Colonic mucosa (tissue), 4 donors: ENCODE results near the gene ARID3B. TPM values are rescaled to one million over a fixed set of nuclear protein-coding genes. Genes with fewer than 3 reads are reported as not detected.

Experiments used
- DNase-seq: peaks from one replicate; pipeline ENCODE4 v3.0.0-alpha.2; 2020
- H3K27ac ChIP-seq: fragments of 200-600 bp; one replicate; pipeline ENCODE4 v1.8.0; 2021
- H3K27me3 ChIP-seq: fragments of 200-600 bp; one replicate; pipeline ENCODE4 v1.8.0; 2021
- H3K36me3 ChIP-seq: fragments of 200-600 bp; one replicate; pipeline ENCODE4 v1.8.0; 2021
- H3K4me1 ChIP-seq: fragments of 200-600 bp; one replicate; pipeline ENCODE4 v1.8.0; 2021; ENCODE audit warnings: mild to moderate bottlenecking
- H3K4me3 ChIP-seq: fragments of 200-600 bp; one replicate; pipeline ENCODE4 v1.8.0; 2021
- H3K9ac ChIP-seq, 2 donors: one replicate each; pipeline ENCODE4 v1.7.0; 2013; ENCODE audit warnings: control low read depth in 2 of 2, low read depth in 2 of 2, low read length in 2 of 2
- H3K9me3 ChIP-seq: fragments of 200-600 bp; one replicate; pipeline ENCODE4 v1.8.0; 2021
- intact Hi-C: fragments of 100-400 bp; cut with DNase I; formaldehyde crosslinking; loops from one replicate; pipeline ENCODE4 v1.14.1; 2022
- total RNA-seq, 2 donors: library from RNA; stranded (reverse); fragmentation: NEBNext Ultra II Directional in 1 of 2; extraction: Animal tissue kit (Norgen Biotek cat#: 25700) in 1 of 2; gene quantifications; one replicate each; pipeline ENCODE4 v1.2.1, GENCODE V29; 2021
- TF ChIP-seq, protein P1 (sequence below): fragments of 200-600 bp; IDR thresholded peaks from one replicate; pipeline ENCODE4 v1.8.0; 2022; ENCODE audit warnings: antibody characterized with exemption, mild to moderate bottlenecking
- donor health status: healthy.
- donor health status: DM: no; HTN: no; CAD: no.
- donor health status: DM: no; HTN: no; CAD: no.

The ARID3B gene
- total RNA-seq, 2 donors from 2014 or later = 8.8 to 9.5 TPM

DNA sequence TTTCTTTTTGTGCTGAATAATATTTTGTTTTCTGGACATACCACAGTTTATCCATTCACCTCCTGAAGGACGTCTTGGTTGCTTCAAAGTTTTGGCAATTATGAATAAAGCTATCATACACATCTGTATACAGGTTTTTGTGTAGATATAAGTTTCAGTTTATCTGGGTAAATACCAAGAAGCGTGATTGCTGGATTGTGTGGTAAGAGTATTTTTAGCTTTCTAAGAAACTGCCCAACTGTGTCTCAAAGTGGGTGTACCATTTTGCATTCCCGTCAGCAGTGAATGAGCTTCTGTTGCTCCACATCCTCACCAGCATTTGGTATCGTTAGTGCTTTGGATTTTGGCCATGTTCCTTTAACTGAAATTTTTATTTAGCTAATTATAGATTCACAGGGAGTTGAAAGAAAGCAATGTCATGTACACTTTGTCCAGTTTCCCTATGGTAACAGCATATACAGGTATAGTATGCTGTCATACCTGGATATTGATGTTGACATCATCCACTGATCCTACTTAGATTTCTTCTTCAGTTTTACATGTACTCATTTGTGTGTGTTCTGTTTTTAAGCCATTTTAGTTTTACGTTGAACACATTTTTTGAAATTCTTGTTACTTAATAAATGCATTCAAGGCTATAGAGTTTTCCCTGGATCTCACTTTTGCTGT, 11.9 kb downstream of the ARID3B start:
- H3K27me3 ChIP-seq = no peaks in the 10 kb centered on the region
- no peak overlapping the region for H3K9ac ChIP-seq
- intact Hi-C loops = no loop called here
- no peak overlapping the region for H3K4me3 ChIP-seq
- H3K36me3 ChIP-seq = no peaks in the 10 kb centered on the region
- H3K27ac ChIP-seq = no peak overlapping the region
- TF ChIP-seq, protein P1, sequence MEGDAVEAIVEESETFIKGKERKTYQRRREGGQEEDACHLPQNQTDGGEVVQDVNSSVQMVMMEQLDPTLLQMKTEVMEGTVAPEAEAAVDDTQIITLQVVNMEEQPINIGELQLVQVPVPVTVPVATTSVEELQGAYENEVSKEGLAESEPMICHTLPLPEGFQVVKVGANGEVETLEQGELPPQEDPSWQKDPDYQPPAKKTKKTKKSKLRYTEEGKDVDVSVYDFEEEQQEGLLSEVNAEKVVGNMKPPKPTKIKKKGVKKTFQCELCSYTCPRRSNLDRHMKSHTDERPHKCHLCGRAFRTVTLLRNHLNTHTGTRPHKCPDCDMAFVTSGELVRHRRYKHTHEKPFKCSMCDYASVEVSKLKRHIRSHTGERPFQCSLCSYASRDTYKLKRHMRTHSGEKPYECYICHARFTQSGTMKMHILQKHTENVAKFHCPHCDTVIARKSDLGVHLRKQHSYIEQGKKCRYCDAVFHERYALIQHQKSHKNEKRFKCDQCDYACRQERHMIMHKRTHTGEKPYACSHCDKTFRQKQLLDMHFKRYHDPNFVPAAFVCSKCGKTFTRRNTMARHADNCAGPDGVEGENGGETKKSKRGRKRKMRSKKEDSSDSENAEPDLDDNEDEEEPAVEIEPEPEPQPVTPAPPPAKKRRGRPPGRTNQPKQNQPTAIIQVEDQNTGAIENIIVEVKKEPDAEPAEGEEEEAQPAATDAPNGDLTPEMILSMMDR = no peak
- H3K9me3 ChIP-seq = no peaks in the 10 kb centered on the region
- H3K4me1 ChIP-seq = no peaks in the 10 kb centered on the region
- no peak for DNase-seq

DNA sequence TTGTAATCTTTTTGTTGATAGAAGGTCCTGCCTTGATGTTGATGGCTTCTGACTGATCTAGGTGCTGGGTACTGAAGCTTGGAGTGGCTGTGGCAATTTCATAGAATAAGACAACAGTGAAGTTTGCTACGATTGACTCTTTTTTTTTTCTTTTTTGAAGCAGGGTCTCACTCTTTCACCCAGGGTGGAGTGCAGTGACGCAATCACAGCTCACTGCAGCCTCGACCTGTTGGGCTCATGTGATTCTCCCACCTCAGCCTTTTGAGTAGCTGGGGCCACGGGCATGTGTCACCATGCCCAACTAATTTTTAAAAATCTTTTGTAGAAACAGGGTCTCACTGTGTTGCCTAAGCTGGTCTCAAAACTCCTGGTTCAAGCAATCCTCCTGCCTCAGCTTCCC, 14.2 kb downstream of the ARID3B start:
- H3K9ac ChIP-seq = no peak overlapping the region

DNA sequence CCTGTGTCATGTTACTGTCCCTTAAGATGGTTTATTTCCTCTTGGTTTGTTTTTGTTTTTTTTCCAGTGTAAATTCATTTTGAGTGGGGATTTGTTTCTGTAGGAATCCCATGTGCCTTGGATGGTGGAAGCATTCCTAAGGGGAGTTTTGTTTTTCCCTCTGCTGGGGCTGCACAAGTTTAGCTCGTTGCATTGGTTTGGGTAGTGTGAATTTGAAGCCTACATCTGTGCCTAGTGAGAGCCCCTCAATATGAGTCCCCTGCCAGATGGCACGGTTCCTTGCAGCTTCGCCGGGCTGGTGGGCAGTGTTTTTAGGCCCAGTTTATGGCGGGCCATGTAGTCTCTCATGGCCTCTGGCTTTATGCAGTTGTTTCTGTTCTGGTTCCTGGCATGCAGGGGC, 17.7 kb downstream of the ARID3B start:
- no peaks in the 10 kb centered on the region for H3K27me3 ChIP-seq
- TF ChIP-seq, protein P1 = no peak
- H3K4me3 ChIP-seq = no peak overlapping the region
- intact Hi-C loops = no loop called here
- H3K4me1 ChIP-seq = no peaks in the 10 kb centered on the region
- H3K9me3 ChIP-seq = no peaks in the 10 kb centered on the region
- H3K36me3 ChIP-seq = no peaks in the 10 kb centered on the region
- H3K27ac ChIP-seq = no peak overlapping the region
- no peak overlapping the region for H3K9ac ChIP-seq
- DNase-seq = no peak

More for the DNA sequence above, 14.2 kb downstream of the ARID3B start:
- Histone ChIP-seq H3K36me3 (no peaks in the 10 kb centered on the region), H3K4me3 (no peak overlapping the region), H3K27ac (no peak overlapping the region), H3K9me3 (no peaks in the 10 kb centered on the region), H3K27me3 (no peaks in the 10 kb centered on the region), H3K4me1 (no peaks in the 10 kb centered on the region)
- TF ChIP-seq, protein P1 = no peak
- intact Hi-C loops = no loop called here
- DNase-seq = no peak

DNA sequence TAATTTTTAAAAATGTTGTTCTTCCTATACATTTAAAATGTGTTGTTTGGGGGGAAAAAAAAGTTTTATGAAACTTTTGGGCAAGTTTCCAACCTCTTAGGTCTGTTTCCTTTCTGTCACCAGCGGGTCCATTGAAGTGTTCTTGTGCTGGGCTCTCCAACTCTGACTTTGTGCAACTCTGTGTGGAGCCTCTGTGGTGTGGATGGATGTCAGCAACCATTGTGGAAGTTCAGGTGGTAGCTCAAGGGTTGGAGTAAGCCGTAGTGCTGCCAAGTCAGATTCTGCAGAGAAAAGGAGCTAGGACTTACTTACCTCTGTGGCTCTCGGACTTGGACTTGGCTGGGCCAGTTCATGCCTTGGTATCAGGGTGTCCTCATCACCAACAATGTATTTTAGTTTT, 22.4 kb downstream of the ARID3B start:
- TF ChIP-seq, protein P1 = no peak
- DNase-seq = no peak
- H3K9me3 ChIP-seq = no peaks in the 10 kb centered on the region
- no peaks in the 10 kb centered on the region for H3K27me3 ChIP-seq
- no peak overlapping the region for H3K27ac ChIP-seq
- H3K4me3 ChIP-seq = no peak overlapping the region
- no peaks in the 10 kb centered on the region for H3K4me1 ChIP-seq
- H3K9ac ChIP-seq = no peak overlapping the region
- intact Hi-C loops = no loop called here
- H3K36me3 ChIP-seq = no peaks in the 10 kb centered on the region

DNA sequence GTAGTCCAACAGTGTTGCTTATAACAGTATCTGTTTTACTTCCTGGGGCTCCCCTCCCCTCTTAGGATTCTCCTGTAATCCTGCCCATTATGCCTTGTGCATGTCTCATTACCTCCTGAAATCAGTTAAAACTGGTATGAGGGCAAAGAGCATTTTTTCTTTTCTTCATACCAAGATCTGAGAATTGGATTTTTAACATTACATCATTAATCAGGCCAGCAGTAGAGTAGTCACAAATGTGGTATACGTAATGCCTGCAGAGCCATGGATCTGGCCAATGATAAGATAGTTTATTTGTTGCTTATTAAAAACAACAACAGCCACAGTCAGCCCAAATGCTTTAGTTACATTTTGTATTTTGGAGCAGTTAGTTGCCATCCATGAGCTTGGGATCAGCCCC, 23.2 kb downstream of the ARID3B start:
- Histone ChIP-seq H3K9ac (no peak overlapping the region), H3K36me3 (no peaks in the 10 kb centered on the region), H3K4me3 (no peak overlapping the region), H3K4me1 (no peaks in the 10 kb centered on the region), H3K27ac (no peak overlapping the region), H3K27me3 (no peaks in the 10 kb centered on the region), H3K9me3 (no peaks in the 10 kb centered on the region)
- intact Hi-C loops = no loop called here
- no peak for DNase-seq
- TF ChIP-seq, protein P1 = no peak
